HEK293 (cell line): ENCODE data around the gene FYCO1.

Source experiments
- CTCF ChIA-PET: fragments of 350-600 bp; formaldehyde crosslinking; extraction: SDS; loops from one replicate; lab custom pipeline; 2021; ENCODE audit warnings: antibody characterized with exemption; lab: Yijun Ruan, JAX
- POLR2A ChIA-PET: fragments of 300-600 bp; formaldehyde crosslinking; extraction: SDS; loops from one replicate; lab custom pipeline; 2020; ENCODE audit warnings: antibody characterized with exemption, inconsistent platforms; lab: Yijun Ruan, JAX
- H3K27ac ChIP-seq: fragments of 200-500 bp; sonication (Bioruptor generic); 2 replicates; pipeline ENCODE4 v1.5.1; 2014; ENCODE audit warnings: low read depth, low read length, control low read depth, inconsistent platforms; ENCODE audit errors: extremely low read depth
- H3K36me3 ChIP-seq, 2 experiments: fragments of 200-500 bp in 1 of 2; sonication (Bioruptor generic) in 1 of 2; 1 replicate in 1 of 2; 2 replicates in 1 of 2; pipeline ENCODE4 v1.5.1; 2014 to 2017; ENCODE audit warnings: inconsistent platforms in 2 of 2, low read length in 2 of 2; ENCODE audit not compliant: control insufficient read depth in 2 of 2, insufficient read depth in 1 of 2
- H3K4me1 ChIP-seq: fragments of 200-500 bp; sonication (Bioruptor generic); 2 replicates; pipeline ENCODE4 v1.5.1; 2014; ENCODE audit warnings: mild to moderate bottlenecking, low read length, inconsistent platforms; ENCODE audit not compliant: control insufficient read depth, insufficient read depth
- H3K4me3 ChIP-seq: 2 replicates; pipeline ENCODE4 v1.5.1; 2011; ENCODE audit warnings: low read depth, mild to moderate bottlenecking, control low read depth, low read length, moderate library complexity
- H3K9me3 ChIP-seq: fragments of 200-500 bp; sonication (Bioruptor generic); 2 replicates; pipeline ENCODE4 v1.5.1; 2014; ENCODE audit warnings: low read depth, low read length, inconsistent platforms; ENCODE audit not compliant: control insufficient read depth, insufficient read depth
- FEZF1 ChIP-seq: fragments of 450-650 bp; formaldehyde crosslinking; IDR thresholded peaks from 2 replicates; pipeline ENCODE4 v1.5.1; 2016; ENCODE audit warnings: missing biosample characterization, missing genetic modification characterization
- GFI1B ChIP-seq: fragments of 450-650 bp; formaldehyde crosslinking; IDR thresholded peaks from 2 replicates; pipeline ENCODE4 v1.5.1; 2016; ENCODE audit warnings: missing biosample characterization, missing genetic modification characterization
- GLI4 ChIP-seq: fragments of 450-650 bp; formaldehyde crosslinking; IDR thresholded peaks from 2 replicates; pipeline ENCODE4 v1.5.1; 2016; ENCODE audit warnings: missing biosample characterization, missing genetic modification characterization
- HOXC10 ChIP-seq: sonication (generic); formaldehyde crosslinking; IDR thresholded peaks from 2 replicates; pipeline ENCODE4 v1.8.1; 2023; ENCODE audit warnings: mild to moderate bottlenecking, missing genetic modification reagents
- REPIN1 ChIP-seq: fragments of 450-650 bp; formaldehyde crosslinking; IDR thresholded peaks from 2 replicates; pipeline ENCODE4 v1.5.1; 2017; ENCODE audit warnings: missing biosample characterization, missing genetic modification characterization, low read depth
- SCRT1 ChIP-seq: fragments of 450-650 bp; formaldehyde crosslinking; IDR thresholded peaks from 2 replicates; pipeline ENCODE4 v1.5.1; 2016; ENCODE audit warnings: missing biosample characterization, missing genetic modification characterization, borderline replicate concordance
- ZBTB1 ChIP-seq: fragments of 450-650 bp; formaldehyde crosslinking; IDR thresholded peaks from 2 replicates; pipeline ENCODE4 v1.5.1; 2016; ENCODE audit warnings: missing biosample characterization, missing genetic modification characterization
- ZNF155 ChIP-seq: fragments of 450-650 bp; formaldehyde crosslinking; IDR thresholded peaks from 2 replicates; pipeline ENCODE4 v1.5.1; 2016; ENCODE audit warnings: missing biosample characterization, missing genetic modification characterization
- ZNF16 ChIP-seq: fragments of 450-650 bp; formaldehyde crosslinking; IDR thresholded peaks from 2 replicates; pipeline ENCODE4 v1.5.1; 2016; ENCODE audit warnings: low read depth, missing biosample characterization, missing genetic modification characterization
- ZNF221 ChIP-seq: fragments of 450-650 bp; formaldehyde crosslinking; IDR thresholded peaks from 2 replicates; pipeline ENCODE4 v1.5.1; 2017; ENCODE audit warnings: missing biosample characterization, missing genetic modification characterization, borderline replicate concordance
- ZNF311 ChIP-seq: fragments of 450-650 bp; formaldehyde crosslinking; IDR thresholded peaks from 2 replicates; pipeline ENCODE4 v1.5.1; 2017; ENCODE audit warnings: missing biosample characterization, missing genetic modification characterization, borderline replicate concordance
- ZNF324 ChIP-seq: fragments of 450-650 bp; formaldehyde crosslinking; IDR thresholded peaks from 2 replicates; pipeline ENCODE4 v1.5.1; 2016; ENCODE audit warnings: missing biosample characterization, missing genetic modification characterization
- ZNF350 ChIP-seq: fragments of 450-650 bp; formaldehyde crosslinking; IDR thresholded peaks from 2 replicates; pipeline ENCODE4 v1.5.0; 2017; ENCODE audit warnings: missing biosample characterization, mild to moderate bottlenecking, missing genetic modification characterization
- ZNF449 ChIP-seq: fragments of 450-650 bp; formaldehyde crosslinking; IDR thresholded peaks from 2 replicates; pipeline ENCODE4 v1.5.1; 2017; ENCODE audit warnings: missing biosample characterization, mild to moderate bottlenecking, missing genetic modification characterization, moderate library complexity
- ZNF488 ChIP-seq: fragments of 450-650 bp; formaldehyde crosslinking; IDR thresholded peaks from 2 replicates; pipeline ENCODE4 v1.5.1; 2016; ENCODE audit warnings: missing biosample characterization, missing genetic modification characterization
- ZNF549 ChIP-seq: fragments of 450-650 bp; IDR thresholded peaks from 2 replicates; pipeline ENCODE4 v1.5.1; 2018; ENCODE audit warnings: missing biosample characterization, missing genetic modification characterization, mild to moderate bottlenecking, inconsistent platforms, moderate library complexity
- ZNF561 ChIP-seq: fragments of 450-650 bp; IDR thresholded peaks from 2 replicates; pipeline ENCODE4 v1.5.1; 2018; ENCODE audit warnings: missing biosample characterization, missing genetic modification characterization, borderline replicate concordance
- ZNF585B ChIP-seq: fragments of 450-650 bp; formaldehyde crosslinking; IDR thresholded peaks from 2 replicates; pipeline ENCODE4 v1.5.1; 2016; ENCODE audit warnings: missing biosample characterization, missing genetic modification characterization
- ZNF645 ChIP-seq: fragments of 450-650 bp; formaldehyde crosslinking; IDR thresholded peaks from 2 replicates; pipeline ENCODE4; 2016; ENCODE audit warnings: missing biosample characterization, missing genetic modification characterization
- ZNF692 ChIP-seq: fragments of 450-650 bp; formaldehyde crosslinking; IDR thresholded peaks from 2 replicates; pipeline ENCODE4 v1.5.1; 2016; ENCODE audit warnings: missing biosample characterization, missing genetic modification characterization
- ZNF747 ChIP-seq: fragments of 450-650 bp; formaldehyde crosslinking; IDR thresholded peaks from 2 replicates; pipeline ENCODE4 v1.5.1; 2016; ENCODE audit warnings: missing biosample characterization, missing genetic modification characterization

The FYCO1 gene

GRCh38 chr3:45962033-45962432, 33.6 kb downstream of the FYCO1 start (continued):
- TF ChIP-seq HOXC10 (CRISPR knock-in tag) (no peak), ZBTB1 (tag by site-specific recombination) (no peak), ZNF449 (tag by site-specific recombination) (no peak), ZNF692 (no peak), ZNF155 (tag by site-specific recombination) (no peak), ZNF350 (tag by site-specific recombination) (no peak), GFI1B (tag by site-specific recombination) (no peak), ZNF488 (tag by site-specific recombination) (no peak), FEZF1 (tag by site-specific recombination) (no peak)
- TF ChIP-seq, all 188 proteins: peak for 0

GRCh38 chr3:45960289-45960688, 35.3 kb downstream of the FYCO1 start:
- POLR2A ChIA-PET: no interaction called here
- Histone ChIP-seq H3K27ac (no peak overlapping the region), H3K9me3 (no peaks in the 10 kb centered on the region), H3K4me3 (no peak overlapping the region), H3K4me1 (no peaks in the 10 kb centered on the region), H3K36me3 (peaks cover 9 to 96% of the 10 kb centered on the region in 2 experiments; a peak in 2 of 3 replicates)
- TF ChIP-seq ZNF549 (no peak), ZNF16 (tag by site-specific recombination) (no peak), ZNF747 (tag by site-specific recombination) (no peak), REPIN1 (tag by site-specific recombination) (no peak), ZNF311 (tag by site-specific recombination) (no peak)
- CTCF ChIA-PET: no interaction called here

- ChIA-PET POLR2A (interaction anchor here (0.6 kb wide), 1 partner anchor 117 kb away, joined by 5 read pairs; no protein-coding TSS in a partner anchor), CTCF (no interaction called here)
- peaks cover 9 to 96% of the 10 kb centered on the region in 2 experiments; a peak in 2 of 3 replicates for H3K36me3 ChIP-seq
Measured at GRCh38 chr3:45959201-45959600, 36.4 kb downstream of the FYCO1 start.

More at GRCh38 chr3:45959201-45959600, 36.4 kb downstream of the FYCO1 start:
- no peak overlapping the region for H3K27ac ChIP-seq
- TF ChIP-seq ZNF221 (tag by site-specific recombination) (no peak), SCRT1 (tag by site-specific recombination) (no peak), ZNF645 (no peak), GLI4 (tag by site-specific recombination) (no peak), ZNF585B (tag by site-specific recombination) (no peak), ZNF324 (tag by site-specific recombination) (no peak), ZNF561 (tag by site-specific recombination) (no peak)
- TF ChIP-seq, all 188 proteins: peak for 0
- H3K9me3 ChIP-seq: no peaks in the 10 kb centered on the region
- no peak overlapping the region for H3K4me3 ChIP-seq
- H3K4me1 ChIP-seq: no peaks in the 10 kb centered on the region
